GM18502 (cell line): ENCODE data around the gene IGF2BP2.
"Not testable (repeated sequence)": the region's sequence is repeated elsewhere in the genome, so short reads cannot be mapped to it uniquely, and the experiment has no call there.

Source experiments
- ATAC-seq: cut with Tn5 transposase; IDR thresholded peaks from one replicate; pipeline ENCODE4 v1.9.1; 2021; ENCODE audit warnings: mild to moderate bottlenecking; ENCODE audit not compliant: unreplicated experiment, poor library complexity

The IGF2BP2 gene

GRCh38 chr3:185813205-185813604, 11.6 kb downstream of the IGF2BP2 start:
- ATAC-seq = no peak

GRCh38 chr3:185807445-185808068, 17.3 kb downstream of the IGF2BP2 start:
- ATAC-seq = no peak

- not testable (repeated sequence) for ATAC-seq
These were observed 26.1 kb downstream of the IGF2BP2 start for GRCh38 chr3:185798831-185799110.

- ATAC-seq = no peak
These were observed 26.6 kb downstream of the IGF2BP2 start for GRCh38 chr3:185797993-185798830.

- ATAC-seq = no peak
These were observed 27.5 kb downstream of the IGF2BP2 start for GRCh38 chr3:185797108-185797881.

GRCh38 chr3:185796431-185797107, 28.3 kb downstream of the IGF2BP2 start:
- no peak for ATAC-seq

- no peak for ATAC-seq
These were observed 31.5 kb downstream of the IGF2BP2 start for GRCh38 chr3:185793381-185793780.

- ATAC-seq = no peak
These were observed 31.9 kb downstream of the IGF2BP2 start for GRCh38 chr3:185792955-185793354.

- ATAC-seq = no peak
These were observed 34.7 kb downstream of the IGF2BP2 start for GRCh38 chr3:185789891-185790830.

- no peak for ATAC-seq
These were observed 35.7 kb downstream of the IGF2BP2 start for GRCh38 chr3:185789134-185789533.

GRCh38 chr3:185788292-185788691, 36.5 kb downstream of the IGF2BP2 start:
- no peak for ATAC-seq

- ATAC-seq = no peak
These were observed 37.6 kb downstream of the IGF2BP2 start for GRCh38 chr3:185786956-185787877.

GRCh38 chr3:185786258-185786657, 38.6 kb downstream of the IGF2BP2 start:
- ATAC-seq = not testable (repeated sequence)

GRCh38 chr3:185784317-185784716, 40.5 kb downstream of the IGF2BP2 start:
- ATAC-seq = no peak

- ATAC-seq = no peak
These were observed 43.1 kb downstream of the IGF2BP2 start for GRCh38 chr3:185781759-185782158.

- no peak for ATAC-seq
These were observed 45.4 kb downstream of the IGF2BP2 start for GRCh38 chr3:185779461-185779860.

GRCh38 chr3:185778821-185779220, 46.0 kb downstream of the IGF2BP2 start:
- ATAC-seq = no peak

- no peak for ATAC-seq
These were observed 46.7 kb downstream of the IGF2BP2 start for GRCh38 chr3:185778094-185778493.

- ATAC-seq = no peak
These were observed 54.7 kb downstream of the IGF2BP2 start for GRCh38 chr3:185770109-185770508.
